SJSA1 (cell line): ENCODE measurements around the gene MMP8. TPM values are rescaled to one million over a fixed set of nuclear protein-coding genes. Genes with fewer than 3 reads are reported as not detected.
A peak's percentile ranks its signal among the peaks of the same experiment; 100 is the strongest.

Experiments used
- DNase-seq, 2 experiments: peaks; one replicate each; pipeline ENCODE4 v3.0.0-alpha.2; 2015 to 2020; ENCODE audit warnings: low spot score in 2 of 2, low read depth in 1 of 2
- H3K27ac ChIP-seq: fragments of 250-450 bp; sonication (Bioruptor Pico); 2 replicates; pipeline ENCODE4 v1.5.1; 2020; ENCODE audit warnings: mild to moderate bottlenecking, moderate library complexity
- H3K27me3 ChIP-seq: fragments of 250-450 bp; sonication (Bioruptor Pico); replicated peaks from 2 replicates; pipeline ENCODE4 v1.5.1; 2020; ENCODE audit warnings: mild to moderate bottlenecking, moderate library complexity
- H3K36me3 ChIP-seq: fragments of 250-450 bp; sonication (Bioruptor Pico); 2 replicates; pipeline ENCODE4 v1.5.1; 2020; ENCODE audit warnings: mild to moderate bottlenecking
- H3K4me1 ChIP-seq: fragments of 250-450 bp; sonication (Bioruptor Pico); replicated peaks from 2 replicates; pipeline ENCODE4 v1.6.1; 2021; ENCODE audit warnings: mild to moderate bottlenecking
- H3K4me3 ChIP-seq: fragments of 250-450 bp; sonication (Bioruptor Pico); 2 replicates; pipeline ENCODE4 v1.5.1; 2020; ENCODE audit warnings: mild to moderate bottlenecking
- H3K9me3 ChIP-seq: fragments of 250-450 bp; sonication (Bioruptor Pico); replicated peaks from 2 replicates; pipeline ENCODE4 v1.5.1; 2020; ENCODE audit warnings: mild to moderate bottlenecking
- total RNA-seq: library from RNA; depleted of rRNA; stranded (reverse); fragments of >200 nt; shearing (Covaris generic); gene quantifications from 2 replicates; pipeline ENCODE4 v1.2.3, GENCODE V29; 2014; rRNA removed

Gene MMP8
- total RNA-seq, result not detected in 2 replicates

DNA sequence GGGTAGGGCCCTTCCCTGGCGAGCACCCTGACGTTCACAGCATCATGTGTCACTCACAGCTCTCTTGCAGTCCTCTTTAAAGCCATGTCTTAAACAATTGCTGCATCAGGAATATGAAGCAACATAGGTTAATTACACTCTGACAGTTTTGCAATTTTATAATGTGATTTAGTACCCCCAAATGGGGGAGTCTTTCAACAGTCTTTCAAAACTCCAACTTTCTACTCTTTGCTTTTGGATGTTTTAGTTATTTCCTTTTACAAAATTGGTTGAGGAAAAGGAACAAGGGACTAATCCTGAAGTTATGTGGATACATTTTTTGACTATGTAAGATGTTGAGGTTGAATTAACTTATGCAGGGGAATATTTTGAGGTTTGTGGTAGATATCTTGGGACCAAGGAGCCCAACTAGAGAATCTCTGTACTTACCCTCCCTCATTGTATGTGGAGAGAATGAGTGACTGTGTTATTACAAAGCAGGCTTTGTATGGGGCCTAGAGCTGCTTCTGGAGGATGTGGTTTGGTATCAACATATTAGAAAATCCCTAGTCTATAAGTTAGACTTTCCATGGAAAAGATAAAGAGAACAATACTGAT is at the start of gene MMP8:
TSS of gene MMP8 (minus strand) at position 51 of the 597 bp plus-strand sequence. CDS start 99 bp downstream, outside the sequence.
- Histone ChIP-seq H3K27ac (no peak within 1 kb of the TSS), H3K27me3 (no peaks in the 10 kb centered on the region)
- DNase-seq, result no peak

GRCh38 chr11:102773386-102773785 is 48.6 kb upstream of the MMP8 start:
- DNase-seq, result no peak
- no peak overlapping the region for H3K27ac ChIP-seq
- H3K9me3 ChIP-seq, result no peaks in the 10 kb centered on the region
- H3K4me3 ChIP-seq, result no peak overlapping the region
- H3K36me3 ChIP-seq, result no peaks in the 10 kb centered on the region
- H3K27me3 ChIP-seq, result no peaks in the 10 kb centered on the region
- H3K4me1 ChIP-seq, result no peaks in the 10 kb centered on the region

More for the DNA sequence above, at the start of gene MMP8:
- Histone ChIP-seq H3K4me1 (no peaks in the 10 kb centered on the region), H3K9me3 (no peaks in the 10 kb centered on the region), H3K36me3 (no peaks in the 10 kb centered on the region), H3K4me3 (no peak within 1 kb of the TSS)

DNA sequence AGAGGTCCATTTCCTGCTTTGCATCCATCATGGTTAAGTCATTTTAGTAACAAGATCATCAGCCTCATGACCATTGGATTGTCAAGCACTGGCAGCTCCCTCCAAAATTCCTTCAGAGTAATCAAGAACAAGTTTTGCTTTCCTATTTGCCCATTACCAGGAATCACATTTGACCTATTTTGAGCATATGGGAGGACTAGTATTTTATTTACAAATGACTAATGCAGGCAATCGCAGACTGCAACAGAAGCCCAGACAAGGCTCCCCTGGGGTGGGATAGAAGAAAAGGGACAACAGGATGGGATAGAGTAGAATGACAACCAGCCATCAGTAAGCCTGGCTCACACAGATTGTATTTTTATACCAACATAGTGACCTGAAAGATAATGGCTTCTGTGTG is 46.6 kb upstream of the MMP8 start:
- DNase-seq, result no peak
- no peaks in the 10 kb centered on the region for H3K9me3 ChIP-seq
- H3K4me3 ChIP-seq, result no peak overlapping the region
- H3K27me3 ChIP-seq, result no peaks in the 10 kb centered on the region
- H3K4me1 ChIP-seq, result no peaks in the 10 kb centered on the region
- H3K27ac ChIP-seq, result no peak overlapping the region
- H3K36me3 ChIP-seq, result no peaks in the 10 kb centered on the region

DNA sequence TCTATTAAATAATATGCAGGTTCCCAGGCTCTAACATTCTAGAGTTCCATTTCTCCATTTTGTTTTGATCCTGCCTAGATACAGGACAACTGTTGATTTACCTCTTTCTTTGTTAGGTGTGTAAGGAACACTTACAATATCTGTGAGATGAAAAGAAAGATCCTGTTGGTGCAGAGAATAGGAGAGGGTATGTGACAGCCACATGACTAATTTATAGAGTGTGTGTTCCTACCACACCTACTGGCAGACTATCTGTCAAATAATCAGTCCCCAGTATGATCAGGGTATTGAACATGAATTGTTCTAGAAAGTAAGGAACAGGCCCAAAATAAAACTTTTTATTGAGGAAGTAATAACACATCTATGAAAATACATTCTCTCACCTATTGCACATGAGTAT is 45.4 kb upstream of the MMP8 start:
- no peaks in the 10 kb centered on the region for H3K4me1 ChIP-seq
- no peak for DNase-seq
- H3K4me3 ChIP-seq, result no peak overlapping the region
- H3K36me3 ChIP-seq, result no peaks in the 10 kb centered on the region
- no peaks in the 10 kb centered on the region for H3K27me3 ChIP-seq
- H3K9me3 ChIP-seq, result no peaks in the 10 kb centered on the region
- H3K27ac ChIP-seq, result no peak overlapping the region

- H3K27ac ChIP-seq, result no peak overlapping the region
- no peaks in the 10 kb centered on the region for H3K27me3 ChIP-seq
- no peak overlapping the region for H3K4me3 ChIP-seq
- H3K4me1 ChIP-seq, result peaks cover 8% of the 10 kb centered on the region
- DNase-seq, result no peak
- H3K9me3 ChIP-seq, result no peaks in the 10 kb centered on the region
- no peaks in the 10 kb centered on the region for H3K36me3 ChIP-seq
These were observed 43.0 kb upstream of the MMP8 start for GRCh38 chr11:102767800-102768199.

DNA sequence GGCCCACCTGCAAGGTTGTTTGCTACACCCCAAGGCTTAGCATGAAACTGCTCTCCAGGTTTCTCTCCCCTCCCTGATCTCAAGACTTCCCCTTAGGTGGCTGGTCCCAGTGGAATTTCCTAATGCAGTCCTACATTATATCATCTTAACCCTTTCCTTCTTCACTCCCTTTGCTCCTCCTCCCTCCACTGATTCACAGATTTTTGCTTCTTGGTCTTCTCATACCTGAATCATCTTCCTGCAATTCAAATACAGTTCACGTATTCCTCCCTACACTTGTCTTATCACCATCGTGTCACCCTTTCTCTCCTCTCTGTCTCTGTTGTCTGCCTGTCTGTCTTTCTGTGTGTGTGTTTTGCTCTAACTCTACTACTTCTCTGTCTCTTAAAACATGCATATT is 38.7 kb upstream of the MMP8 start:
- Histone ChIP-seq H3K4me3 (no peak overlapping the region), H3K36me3 (no peaks in the 10 kb centered on the region), H3K9me3 (no peaks in the 10 kb centered on the region), H3K4me1 (peaks cover 36% of the 10 kb centered on the region), H3K27ac (no peak overlapping the region), H3K27me3 (no peaks in the 10 kb centered on the region)
- DNase-seq, result no peak

GRCh38 chr11:102762361-102762767 is 37.6 kb upstream of the MMP8 start:
- DNase-seq, result no peak
- Histone ChIP-seq H3K27ac (peak overlapping the region; percentile 90), H3K4me1 (peaks cover 39% of the 10 kb centered on the region), H3K27me3 (no peaks in the 10 kb centered on the region), H3K4me3 (peak overlapping the region; percentile 7; the same call in 1 of the 2 replicates), H3K9me3 (no peaks in the 10 kb centered on the region), H3K36me3 (no peaks in the 10 kb centered on the region)

DNA sequence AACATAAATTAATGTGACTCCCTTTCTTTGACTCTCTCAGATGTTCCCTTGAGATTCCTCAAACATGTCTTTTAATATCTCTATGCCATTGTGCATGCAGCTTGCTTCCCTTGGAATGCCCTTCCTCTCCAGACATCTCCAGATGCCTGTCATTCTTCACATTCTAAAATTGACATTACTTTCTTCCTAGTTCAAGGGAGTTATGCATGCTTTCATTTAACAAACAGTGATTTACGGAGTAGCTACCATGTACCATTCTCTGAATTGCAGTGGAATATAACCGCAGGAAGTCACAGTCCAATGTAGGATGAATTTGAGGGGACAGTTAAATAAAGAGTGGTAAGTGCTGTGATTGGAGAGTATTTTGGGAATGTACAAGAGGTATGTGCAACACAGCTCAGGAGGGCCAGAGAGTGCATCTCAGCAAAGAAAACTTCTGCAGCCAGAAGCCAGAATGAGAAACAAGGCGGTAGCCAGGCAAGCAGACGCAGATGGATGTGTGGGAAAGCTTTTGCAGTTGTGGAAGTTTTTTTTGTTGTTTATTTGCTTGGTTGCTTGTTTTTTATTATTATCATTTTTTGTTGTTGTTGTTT is 37.0 kb upstream of the MMP8 start:
- H3K9me3 ChIP-seq, result no peaks in the 10 kb centered on the region
- peak overlapping the region; percentile 7; the same call in 1 of the 2 replicates for H3K4me3 ChIP-seq
- peak; percentile 48 to 78 for DNase-seq
- no peaks in the 10 kb centered on the region for H3K27me3 ChIP-seq
- H3K36me3 ChIP-seq, result no peaks in the 10 kb centered on the region
- peak overlapping the region; percentile 90 for H3K27ac ChIP-seq
- peaks cover 39% of the 10 kb centered on the region for H3K4me1 ChIP-seq

DNA sequence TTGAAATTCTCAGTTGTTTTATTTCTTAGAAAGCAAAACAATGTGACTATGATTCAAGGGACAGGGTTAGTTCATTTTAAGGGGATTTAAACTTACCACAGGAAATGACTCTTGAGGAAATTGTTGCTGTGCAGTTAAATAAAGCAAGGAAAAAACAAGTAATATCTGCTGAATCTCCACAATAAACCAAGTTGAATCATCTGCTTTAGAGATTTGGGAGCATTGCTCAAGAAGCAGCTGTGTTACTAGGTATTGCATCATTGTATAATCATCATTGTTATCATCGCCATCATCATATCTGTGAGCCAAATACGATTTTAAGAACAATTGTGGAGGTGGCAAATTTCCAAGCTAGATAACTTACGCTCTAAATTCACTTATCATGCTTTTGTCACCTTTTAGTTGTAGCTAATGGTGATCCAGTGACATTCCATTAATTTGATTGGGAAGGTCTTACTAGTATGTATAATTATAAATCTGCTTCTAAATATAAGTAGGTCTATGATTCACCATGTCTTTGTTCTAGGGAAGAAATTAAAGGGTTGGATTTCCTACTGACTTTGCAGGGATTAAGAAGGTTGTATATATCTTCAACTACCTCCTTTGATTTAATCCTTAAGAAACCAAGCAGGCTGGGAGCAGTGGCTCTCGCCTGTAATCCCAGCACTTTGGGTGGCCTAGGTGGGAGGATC is 35.7 kb upstream of the MMP8 start:
- Histone ChIP-seq H3K4me3 (no peak overlapping the region), H3K4me1 (peaks cover 39% of the 10 kb centered on the region), H3K27me3 (no peaks in the 10 kb centered on the region), H3K27ac (peak overlapping the region; percentile 90), H3K9me3 (no peaks in the 10 kb centered on the region), H3K36me3 (no peaks in the 10 kb centered on the region)
- peak; percentile 45 to 88 for DNase-seq

GRCh38 chr11:102757823-102758549 is 33.2 kb upstream of the MMP8 start:
- peaks cover 32% of the 10 kb centered on the region for H3K4me1 ChIP-seq
- H3K36me3 ChIP-seq, result no peaks in the 10 kb centered on the region
- no peak overlapping the region for H3K4me3 ChIP-seq
- no peak overlapping the region for H3K27ac ChIP-seq
- H3K9me3 ChIP-seq, result no peaks in the 10 kb centered on the region
- no peak for DNase-seq
- H3K27me3 ChIP-seq, result no peaks in the 10 kb centered on the region

DNA sequence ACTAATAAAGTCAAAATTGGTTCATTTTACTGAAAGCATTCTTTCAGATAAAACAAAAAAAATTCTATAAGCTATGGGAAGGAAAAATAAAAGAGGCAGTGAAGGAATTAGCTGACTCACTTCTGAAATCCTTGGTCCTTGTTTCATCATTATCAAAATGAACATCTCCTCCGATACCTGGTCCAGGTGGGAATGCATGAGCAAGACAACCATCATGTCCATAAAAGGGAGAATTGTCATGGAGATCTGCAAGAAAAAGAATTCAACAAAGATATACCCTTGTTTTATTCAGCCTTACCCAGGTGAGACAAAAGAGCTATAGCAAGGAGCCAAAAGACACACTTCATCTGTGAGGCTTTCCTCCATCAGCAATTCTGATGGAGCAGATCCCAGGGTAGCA is 28.5 kb upstream of the MMP8 start:
- H3K27ac ChIP-seq, result no peak overlapping the region
- no peaks in the 10 kb centered on the region for H3K27me3 ChIP-seq
- H3K9me3 ChIP-seq, result no peaks in the 10 kb centered on the region
- no peak for DNase-seq
- 0 out of 2 replicates have a peak, but pooled peaks cover 2% of the 10 kb centered on the region for H3K4me1 ChIP-seq
- no peaks in the 10 kb centered on the region for H3K36me3 ChIP-seq
- no peak overlapping the region for H3K4me3 ChIP-seq

GRCh38 chr11:102751673-102752072 is 26.9 kb upstream of the MMP8 start:
- no peaks in the 10 kb centered on the region for H3K4me1 ChIP-seq
- H3K27ac ChIP-seq, result no peak overlapping the region
- no peaks in the 10 kb centered on the region for H3K27me3 ChIP-seq
- DNase-seq, result no peak
- H3K36me3 ChIP-seq, result no peaks in the 10 kb centered on the region
- H3K4me3 ChIP-seq, result no peak overlapping the region
- H3K9me3 ChIP-seq, result no peaks in the 10 kb centered on the region

GRCh38 chr11:102749101-102749722 is 24.5 kb upstream of the MMP8 start:
- Histone ChIP-seq H3K27me3 (no peaks in the 10 kb centered on the region), H3K4me3 (no peak overlapping the region), H3K4me1 (no peaks in the 10 kb centered on the region), H3K36me3 (no peaks in the 10 kb centered on the region), H3K9me3 (no peaks in the 10 kb centered on the region), H3K27ac (no peak overlapping the region)
- no peak for DNase-seq
